CD14-positive monocyte (primary cell): Measurements from ENCODE around the gene SLC6A13. TPM values are rescaled to one million over a fixed set of nuclear protein-coding genes. Genes with fewer than 3 reads are reported as not detected.
"Not testable (repeated sequence)": the region's sequence is repeated elsewhere in the genome, so short reads cannot be mapped to it uniquely, and the experiment has no call there.

Source experiments
- DNase-seq, 3 donors: peaks; one replicate each; pipeline ENCODE4 v3.0.0-alpha.2; 2011 to 2022
- H2AFZ ChIP-seq: 2 replicates; pipeline ENCODE4 v1.6.0; 2012; ENCODE audit warnings: mild to moderate bottlenecking, low read depth, low read length, inconsistent platforms; ENCODE audit not compliant: insufficient read depth, poor library complexity, severe bottlenecking
- H3K27ac ChIP-seq, 2 donors: 1 replicate in 1 of 2; 2 replicates in 1 of 2; pipeline ENCODE4 v1.5.1; 2012 to 2013; ENCODE audit warnings: low read length in 2 of 2, control low read depth in 1 of 2, inconsistent platforms in 1 of 2, low read depth in 1 of 2, mild to moderate bottlenecking in 1 of 2
- H3K27me3 ChIP-seq, 2 donors: one replicate each; pipeline versions ENCODE4 v1.6.0 to v1.6.1; 2011 to 2013; ENCODE audit warnings: low read length in 2 of 2; ENCODE audit not compliant: control insufficient read depth in 2 of 2, insufficient read depth in 2 of 2
- H3K36me3 ChIP-seq, 2 donors: replicated peaks in 1 of 2; 1 replicate in 1 of 2; 2 replicates in 1 of 2; pipeline versions ENCODE4 v1.5.1 to v1.6.1; 2012 to 2013; ENCODE audit warnings: low read length in 2 of 2, control low read depth in 1 of 2, inconsistent platforms in 1 of 2, mild to moderate bottlenecking in 1 of 2; ENCODE audit not compliant: insufficient read depth in 2 of 2, control insufficient read depth in 1 of 2
- H3K4me1 ChIP-seq, 2 donors: 1 replicate in 1 of 2; 2 replicates in 1 of 2; pipeline versions ENCODE4 v1.5.1 to v1.6.1; 2012 to 2013; ENCODE audit warnings: low read length in 2 of 2, control low read depth in 1 of 2, inconsistent platforms in 1 of 2, mild to moderate bottlenecking in 1 of 2, moderate library complexity in 1 of 2; ENCODE audit not compliant: insufficient read depth in 2 of 2, control insufficient read depth in 1 of 2
- H3K4me2 ChIP-seq: replicated peaks from 2 replicates; pipeline ENCODE3; 2012; ENCODE audit warnings: low read length, moderate library complexity, mild to moderate bottlenecking; ENCODE audit not compliant: poor library complexity, severe bottlenecking; ENCODE audit errors: extremely low read depth
- H3K4me3 ChIP-seq, 3 experiments: fragments of 200-600 bp in 1 of 3; sonication (generic) in 1 of 3; replicated peaks in 1 of 3; 1 replicate in 2 of 3; 2 replicates in 1 of 3; pipeline ENCODE4 v1.5.1; 2011 to 2013; ENCODE audit warnings: low read length in 3 of 3, mild to moderate bottlenecking in 3 of 3, control low read depth in 2 of 3, low read depth in 2 of 3, inconsistent platforms in 1 of 3, moderate library complexity in 1 of 3
- H3K79me2 ChIP-seq: 2 replicates; pipeline ENCODE4 v1.6.0; 2012; ENCODE audit warnings: mild to moderate bottlenecking, control low read depth, inconsistent platforms, low read length, moderate library complexity; ENCODE audit not compliant: insufficient read depth
- H3K9ac ChIP-seq: 2 replicates; pipeline ENCODE4 v1.6.0; 2017; ENCODE audit warnings: low read length, mild to moderate bottlenecking; ENCODE audit not compliant: insufficient read depth, poor library complexity, severe bottlenecking
- H3K9me3 ChIP-seq, 2 donors: replicated peaks in 1 of 2; 1 replicate in 1 of 2; 2 replicates in 1 of 2; pipeline versions ENCODE4 v1.5.1 to v1.6.1; 2012 to 2013; ENCODE audit warnings: low read length in 2 of 2, control low read depth in 1 of 2; ENCODE audit not compliant: control insufficient read depth in 1 of 2, insufficient read depth in 1 of 2
- H4K20me1 ChIP-seq: 2 replicates; pipeline ENCODE4 v1.6.0; 2012; ENCODE audit warnings: mild to moderate bottlenecking, low read length, control low read depth, moderate library complexity; ENCODE audit not compliant: insufficient read depth
- H3K27ac Mint-ChIP-seq, 7 donors: one replicate each; pipeline ENCODE4 v1.8.0; 2020; ENCODE audit warnings: mild to moderate bottlenecking in 7 of 7, mixed read lengths in 7 of 7, moderate library complexity in 6 of 7, inconsistent platforms in 2 of 7
- H3K27me3 Mint-ChIP-seq, 3 donors: one replicate each; pipeline ENCODE4 v1.8.0; 2021 to 2022; ENCODE audit warnings: low read depth in 3 of 3, mild to moderate bottlenecking in 3 of 3, mixed read lengths in 3 of 3, moderate library complexity in 3 of 3, inconsistent platforms in 1 of 3
- H3K36me3 Mint-ChIP-seq, 2 donors: one replicate each; pipeline ENCODE4 v1.8.0; 2020; ENCODE audit warnings: mixed read lengths in 2 of 2, inconsistent platforms in 1 of 2, mild to moderate bottlenecking in 1 of 2
- H3K4me1 Mint-ChIP-seq: one replicate; pipeline ENCODE4 v1.8.0; 2020; ENCODE audit warnings: mild to moderate bottlenecking, mixed read lengths
- H3K4me3 Mint-ChIP-seq, 2 donors: one replicate each; pipeline ENCODE4 v1.8.0; 2020; ENCODE audit warnings: mild to moderate bottlenecking in 2 of 2, mixed read lengths in 2 of 2, moderate library complexity in 1 of 2
- H3K9me3 Mint-ChIP-seq, 7 donors: one replicate each; pipeline ENCODE4 v1.8.0; 2020 to 2022; ENCODE audit warnings: mixed read lengths in 7 of 7, mild to moderate bottlenecking in 6 of 7, moderate library complexity in 6 of 7, inconsistent platforms in 2 of 7
- CTCF ChIP-seq: fragments of 200-600 bp; IDR thresholded peaks from one replicate; pipeline ENCODE4 v1.8.0; 2022; ENCODE audit warnings: antibody characterized with exemption, mild to moderate bottlenecking
- WGBS: methylation state at CpG from one replicate; pipeline ENCODE4 v1.1.5; 2013; ENCODE audit warnings: missing lambda C conversion rate; ENCODE audit not compliant: insufficient coverage; 5-methylcytosine and 5-hydroxymethylcytosine counted together
- intact Hi-C, 2 donors: fragments of 100-400 bp; cut with micrococcal nuclease; formaldehyde crosslinking; loops; one replicate each; pipeline versions ENCODE4 v1.15.0 to v1.15.1; 2023
- polyA plus RNA-seq, 3 donors: library from polyadenylated mRNA; depleted of rRNA in 1 of 3; unstranded in 2 of 3; stranded (reverse) in 1 of 3; fragments of 300-500 nt in 2 of 3; fragments of >200 nt in 1 of 3; fragmentation: Illumina TruSeq in 2 of 3; gene quantifications; 1 replicate in 2 of 3; 2 replicates in 1 of 3; pipeline ENCODE4 v1.2.3, GENCODE V29; 2012 to 2021

SLC6A13 gene
- polyA plus RNA-seq, 3 donors = 0.13 TPM; not detected in 2

- H3K27ac ChIP-seq = no peak overlapping the region
- H3K4me2 ChIP-seq = peak overlapping the region; percentile 64
- H2AFZ ChIP-seq = peak overlapping the region; percentile 47
- no peaks in the 10 kb centered on the region for H4K20me1 ChIP-seq
- H3K9me3 ChIP-seq = no peaks in the 10 kb centered on the region
- DNase-seq = peak; percentile 52 to 66 (median 59)
- intact Hi-C loops = no loop called here
- no peak overlapping the region for H3K9ac ChIP-seq
- peaks cover 22 to 42% (median 38%) of the 10 kb centered on the region in 3 donors for H3K27me3 Mint-ChIP-seq
- peaks cover 3 to 8% (median 7%) of the 10 kb centered on the region in 7 donors for H3K9me3 Mint-ChIP-seq
- H3K36me3 ChIP-seq = no peaks in the 10 kb centered on the region
- H3K4me3 Mint-ChIP-seq = peak overlapping the region; percentile 76 to 94
- H3K36me3 Mint-ChIP-seq = peaks cover 0 to 2% of the 10 kb centered on the region in 2 donors
- peak; percentile 87 for TF ChIP-seq CTCF
- H3K4me3 ChIP-seq = peak overlapping the region in 2 of 3 experiments; percentile 14 to 68
- H3K27ac Mint-ChIP-seq = peak overlapping the region in 2 of 7 donors; percentile 46 to 71
- peaks cover 0 to 5% of the 10 kb centered on the region in 2 donors for H3K27me3 ChIP-seq
- H3K4me1 ChIP-seq = peaks cover 16 to 25% of the 10 kb centered on the region in 2 donors
- WGBS = 14% methylated on average over 51 of the region's 52 CpGs
- peaks cover 23% of the 10 kb centered on the region for H3K4me1 Mint-ChIP-seq
- no peaks in the 10 kb centered on the region for H3K79me2 ChIP-seq
Measured at GRCh38 chr12:188910-189621, 73.6 kb downstream of the SLC6A13 start.

GRCh38 chr12:187986-188909 lies 74.4 kb downstream of the SLC6A13 start:
- Mint-ChIP-seq H3K4me3 (peak overlapping the region; percentile 76 to 94), H3K27me3 (peaks cover 22 to 40% (median 39%) of the 10 kb centered on the region in 3 donors), H3K27ac (peak overlapping the region in 1 of 7 donors; percentile 46), H3K4me1 (peaks cover 23% of the 10 kb centered on the region)
- H4K20me1 ChIP-seq, DNase-seq, H3K79me2 ChIP-seq, H3K9me3 Mint-ChIP-seq, intact Hi-C loops, H3K27me3 ChIP-seq, H3K9ac ChIP-seq, H3K27ac ChIP-seq, H3K9me3 ChIP-seq, H3K36me3 ChIP-seq, H3K36me3 Mint-ChIP-seq: not testable (repeated sequence)
- WGBS = 98% methylated on average over 34 of the region's 53 CpGs
- peaks cover 16 to 25% of the 10 kb centered on the region in 2 donors for H3K4me1 ChIP-seq
- H3K4me2 ChIP-seq = peak overlapping the region; percentile 64
- H3K4me3 ChIP-seq = peak overlapping the region in 2 of 3 experiments; percentile 14 to 68
- peak overlapping the region; percentile 47 for H2AFZ ChIP-seq
